Measurements from ENCODE around the gene ATXN3L.

Gene ATXN3L

DNA sequence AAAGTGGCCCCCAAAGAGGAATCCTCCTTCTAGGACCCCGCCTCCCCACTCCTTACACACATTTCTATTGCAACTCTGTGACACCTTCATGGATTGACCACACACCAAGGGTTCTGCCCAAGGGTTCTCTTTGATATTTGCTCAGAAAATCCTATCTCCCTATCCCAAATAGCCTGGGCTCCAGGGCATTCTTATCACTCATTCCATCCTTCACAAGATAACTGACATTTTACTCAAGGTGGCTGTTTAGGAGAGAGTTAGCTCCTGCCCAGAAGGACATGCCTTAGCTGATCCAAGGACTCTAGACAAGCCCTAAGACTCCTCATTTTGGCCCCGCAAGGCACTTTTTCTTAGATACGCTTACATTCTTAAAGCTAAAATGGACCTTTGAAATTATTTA lies 47.4 kb downstream of the ATXN3L start:
- no peak for DNase-seq
- Mint-ChIP-seq H3K4me3 (no peak overlapping the region), H3K27ac (no peak overlapping the region), H3K9me3 (no peaks in the 10 kb centered on the region), H3K36me3 (ENCODE audit: insufficient read depth) (no peaks in the 10 kb centered on the region), H3K27me3 (no peaks in the 10 kb centered on the region), H3K4me1 (ENCODE audit: low read depth in 2 of 2) (no peaks in the 10 kb centered on the region)
- ATAC-seq (replicated peaks), result no peak

DNA sequence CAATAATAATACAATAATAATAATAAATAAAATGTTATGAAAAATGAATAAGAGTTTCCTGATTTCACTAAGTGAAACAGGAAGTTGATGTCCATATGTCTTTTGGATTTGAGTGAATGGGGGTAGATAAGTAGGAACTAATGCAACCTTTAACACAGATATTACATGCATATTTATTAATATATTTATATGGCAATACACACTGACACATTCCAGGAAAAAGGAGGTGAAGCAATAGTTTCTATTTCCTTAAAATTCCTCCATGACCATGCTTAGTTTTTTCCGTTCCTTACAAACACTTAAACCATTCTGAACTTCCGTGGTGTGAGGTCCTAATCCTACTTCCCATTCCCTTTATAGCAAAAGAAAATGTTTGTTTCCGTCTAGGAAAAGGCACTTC lies 48.3 kb downstream of the ATXN3L start:
- Mint-ChIP-seq H3K4me3 (no peak overlapping the region), H3K36me3 (ENCODE audit: insufficient read depth) (no peaks in the 10 kb centered on the region), H3K27ac (no peak overlapping the region), H3K9me3 (no peaks in the 10 kb centered on the region), H3K4me1 (ENCODE audit: low read depth in 2 of 2) (no peaks in the 10 kb centered on the region), H3K27me3 (no peaks in the 10 kb centered on the region)
- DNase-seq (no peak), ATAC-seq (replicated peaks) (no peak)

DNA sequence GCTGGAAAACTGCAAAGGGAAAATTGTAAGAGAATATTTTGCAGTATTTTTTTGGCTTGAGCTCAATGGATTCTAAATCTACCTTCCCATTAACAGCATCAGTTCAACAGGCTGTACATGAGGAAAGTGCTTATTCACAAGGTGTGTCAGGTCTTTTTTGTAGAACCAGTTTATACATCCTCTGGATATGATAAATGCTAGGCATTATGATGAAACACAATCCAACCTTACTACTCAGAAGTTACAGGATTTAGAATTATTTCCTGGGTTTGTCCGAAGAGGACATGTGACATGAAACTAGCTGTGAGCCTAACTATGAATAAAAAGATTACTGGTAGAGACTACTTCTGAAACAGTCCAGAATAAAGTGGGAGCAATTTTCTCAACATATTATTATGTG lies 49.5 kb downstream of the ATXN3L start:
- Mint-ChIP-seq H3K4me3 (no peak overlapping the region), H3K27ac (no peak overlapping the region), H3K36me3 (ENCODE audit: insufficient read depth) (no peaks in the 10 kb centered on the region), H3K4me1 (ENCODE audit: low read depth in 2 of 2) (no peaks in the 10 kb centered on the region), H3K27me3 (no peaks in the 10 kb centered on the region), H3K9me3 (no peaks in the 10 kb centered on the region)
- ATAC-seq (replicated peaks) (no peak), DNase-seq (no peak)

- Mint-ChIP-seq H3K4me3 (no peak overlapping the region), H3K36me3 (ENCODE audit: insufficient read depth) (no peaks in the 10 kb centered on the region), H3K4me1 (ENCODE audit: low read depth in 2 of 2) (no peaks in the 10 kb centered on the region), H3K27ac (no peak overlapping the region), H3K27me3 (no peaks in the 10 kb centered on the region), H3K9me3 (no peaks in the 10 kb centered on the region)
- no peak for ATAC-seq (replicated peaks)
- DNase-seq, result no peak
Observed at GRCh38 chrX:13268874-13269273, 51.0 kb downstream of the ATXN3L start.
